H9 (cell line): Measurements from ENCODE around the gene MICAL3. TPM values are rescaled to one million over a fixed set of nuclear protein-coding genes. Genes with fewer than 3 reads are reported as not detected.

Source experiments
- DNase-seq: peaks from one replicate; pipeline ENCODE4 v3.0.0-alpha.2; 2017
- H2AFZ ChIP-seq: one replicate; pipeline ENCODE4 v1.6.1; 2013; ENCODE audit warnings: mild to moderate bottlenecking, low read length, control low read depth, moderate library complexity
- H2AK5ac ChIP-seq: 2 replicates; pipeline ENCODE4 v1.6.1; 2013; ENCODE audit warnings: low read length, control low read depth, mixed read lengths; ENCODE audit not compliant: insufficient read length
- H2BK120ac ChIP-seq: one replicate; pipeline ENCODE4 v1.6.1; 2013; ENCODE audit warnings: low read depth, mild to moderate bottlenecking, low read length, control low read depth, inconsistent platforms; ENCODE audit not compliant: poor library complexity, severe bottlenecking
- H2BK12ac ChIP-seq: 2 replicates; pipeline ENCODE4 v1.6.1; 2013; ENCODE audit warnings: low read length, control low read depth, mixed read lengths, low read depth; ENCODE audit not compliant: insufficient read length
- H2BK15ac ChIP-seq: 2 replicates; pipeline ENCODE4 v1.6.1; 2013; ENCODE audit warnings: low read depth, low read length, control low read depth
- H2BK20ac ChIP-seq: one replicate; pipeline ENCODE4 v1.6.1; 2013; ENCODE audit warnings: low read depth, mild to moderate bottlenecking, low read length, control low read depth, inconsistent platforms; ENCODE audit not compliant: poor library complexity, severe bottlenecking
- H2BK5ac ChIP-seq: 2 replicates; pipeline ENCODE4 v1.6.1; 2013; ENCODE audit warnings: low read length, control low read depth, mixed read lengths; ENCODE audit not compliant: insufficient read length
- H3K14ac ChIP-seq: 2 replicates; pipeline ENCODE4 v1.6.1; 2013; ENCODE audit warnings: low read length, control low read depth; ENCODE audit not compliant: insufficient read depth
- H3K18ac ChIP-seq: 2 replicates; pipeline ENCODE4 v1.6.1; 2013; ENCODE audit warnings: low read depth, mild to moderate bottlenecking, mixed read lengths, low read length, control low read depth; ENCODE audit not compliant: insufficient read length
- H3K23ac ChIP-seq: 2 replicates; pipeline ENCODE4 v1.6.1; 2013; ENCODE audit warnings: low read length, control low read depth, mixed read lengths, low read depth; ENCODE audit not compliant: insufficient read length
- H3K23me2 ChIP-seq: 2 replicates; pipeline ENCODE4 v1.6.1; 2013; ENCODE audit warnings: low read depth, mild to moderate bottlenecking, mixed read lengths, low read length, control low read depth; ENCODE audit not compliant: insufficient read length, poor library complexity, severe bottlenecking
- H3K27ac ChIP-seq: 2 replicates; pipeline ENCODE4 v1.5.1; 2013; ENCODE audit warnings: low read length, control low read depth, mixed read lengths, low read depth; ENCODE audit not compliant: insufficient read length
- H3K27me3 ChIP-seq: 2 replicates; pipeline ENCODE4 v1.6.1; 2013; ENCODE audit warnings: low read length, control low read depth, inconsistent platforms; ENCODE audit not compliant: insufficient read depth
- H3K4ac ChIP-seq: 2 replicates; pipeline ENCODE4 v1.6.1; 2013; ENCODE audit warnings: low read depth, mild to moderate bottlenecking, control low read depth, inconsistent platforms, low read length, moderate library complexity
- H3K4me1 ChIP-seq: 2 replicates; pipeline ENCODE4 v1.6.1; 2013; ENCODE audit warnings: low read length, control low read depth, inconsistent platforms; ENCODE audit not compliant: insufficient read depth
- H3K4me2 ChIP-seq: 2 replicates; pipeline ENCODE4 v1.6.1; 2013; ENCODE audit warnings: low read length, control low read depth, mixed read lengths; ENCODE audit not compliant: insufficient read length, insufficient read depth
- H3K56ac ChIP-seq: 2 replicates; pipeline ENCODE4 v1.6.1; 2013; ENCODE audit warnings: low read depth, mild to moderate bottlenecking, mixed read lengths, low read length, control low read depth; ENCODE audit not compliant: insufficient read length
- H3K79me1 ChIP-seq: 2 replicates; pipeline ENCODE4 v1.6.1; 2013; ENCODE audit warnings: low read depth, mild to moderate bottlenecking, moderate library complexity, low read length, control low read depth, inconsistent platforms; ENCODE audit not compliant: insufficient read depth, poor library complexity, severe bottlenecking
- H3K79me2 ChIP-seq: 2 replicates; pipeline ENCODE4 v1.6.1; 2013; ENCODE audit warnings: low read length, control low read depth, inconsistent platforms; ENCODE audit not compliant: insufficient read depth
- H3K9ac ChIP-seq: 2 replicates; pipeline ENCODE4 v1.6.1; 2013; ENCODE audit warnings: low read length, control low read depth, mixed read lengths; ENCODE audit not compliant: insufficient read length; ENCODE audit errors: extremely low read depth
- H3K9me3 ChIP-seq: one replicate; pipeline ENCODE4 v1.6.1; 2013; ENCODE audit warnings: low read depth, low read length, inconsistent platforms; ENCODE audit not compliant: control insufficient read depth
- H3T11ph ChIP-seq: one replicate; pipeline ENCODE4 v1.6.1; 2013; ENCODE audit warnings: mild to moderate bottlenecking, low read length, control low read depth, inconsistent platforms
- H4K20me1 ChIP-seq: one replicate; pipeline ENCODE4 v1.6.1; 2013; ENCODE audit not compliant: control insufficient read depth, insufficient read length, insufficient read depth
- H4K5ac ChIP-seq: 2 replicates; pipeline ENCODE4 v1.6.1; 2013; ENCODE audit warnings: low read depth, mild to moderate bottlenecking, mixed read lengths, low read length, control low read depth; ENCODE audit not compliant: insufficient read length
- H4K8ac ChIP-seq: replicated peaks from 2 replicates; pipeline ENCODE4 v1.6.1; 2013; ENCODE audit warnings: low read length, control low read depth, mixed read lengths, low read depth; ENCODE audit not compliant: insufficient read length
- H4K91ac ChIP-seq: 2 replicates; pipeline ENCODE4 v1.6.1; 2013; ENCODE audit warnings: low read depth, mild to moderate bottlenecking, moderate library complexity, mixed read lengths, low read length, control low read depth; ENCODE audit not compliant: insufficient read length
- H3K27ac Mint-ChIP-seq, 3 experiments: 2 replicates in 2 of 3; 3 replicates in 1 of 3; pipeline ENCODE4 v1.8.0; 2020 to 2021; ENCODE audit warnings: mixed read lengths in 3 of 3, mild to moderate bottlenecking in 1 of 3, moderate library complexity in 1 of 3
- H3K27me3 Mint-ChIP-seq: 2 replicates; pipeline ENCODE4 v1.8.0; 2021; ENCODE audit warnings: low read depth, mild to moderate bottlenecking, moderate library complexity, mixed read lengths
- H3K36me3 Mint-ChIP-seq, 3 experiments: 2 replicates in 2 of 3; 3 replicates in 1 of 3; pipeline ENCODE4 v1.8.0; 2020 to 2021; ENCODE audit warnings: low read depth in 3 of 3, mixed read lengths in 3 of 3; ENCODE audit not compliant: insufficient read depth in 1 of 3
- H3K4me1 Mint-ChIP-seq, 2 experiments: 2 replicates each; pipeline ENCODE4 v1.8.0; 2020; ENCODE audit warnings: mixed read lengths in 2 of 2
- H3K4me3 Mint-ChIP-seq, 2 experiments: 2 replicates in 1 of 2; 3 replicates in 1 of 2; pipeline ENCODE4 v1.8.0; 2020 to 2021; ENCODE audit warnings: mild to moderate bottlenecking in 2 of 2, mixed read lengths in 2 of 2, moderate library complexity in 1 of 2
- H3K9me3 Mint-ChIP-seq, 2 experiments: 2 replicates in 1 of 2; 3 replicates in 1 of 2; pipeline ENCODE4 v1.8.0; 2020; ENCODE audit warnings: mild to moderate bottlenecking in 2 of 2, mixed read lengths in 2 of 2, moderate library complexity in 1 of 2
- WGBS: extraction: QIAGEN DNeasy Blood & Tissue Kit; methylation state at CpG from one replicate; pipeline ENCODE4 v1.1.7; 2013; ENCODE audit warnings: missing lambda C conversion rate, low lambda C conversion rate, mixed read lengths; ENCODE audit not compliant: insufficient read length; ENCODE audit errors: extremely low coverage; 5-methylcytosine and 5-hydroxymethylcytosine counted together
- total RNA-seq: library from RNA; stranded (reverse); gene quantifications from 2 replicates; pipeline ENCODE4 v1.2.1, GENCODE V29; 2021
- TF ChIP-seq, protein P1 (sequence below): fragments of 200-600 bp; sonication (generic); conservative IDR thresholded peaks from 3 replicates; pipeline ENCODE4 v1.8.0; 2021; ENCODE audit warnings: antibody characterized with exemption, mild to moderate bottlenecking

MICAL3 gene
- total RNA-seq, 1 experiment from 2014 or later = 50.2 TPM

- Mint-ChIP-seq H3K36me3 (peaks cover 19 to 62% (median 21%) of the 10 kb centered on the region in 3 experiments; a peak in 6 of 7 replicates), H3K4me1 (no peaks in the 10 kb centered on the region), H3K27me3 (peaks cover 86% of the 10 kb centered on the region), H3K9me3 (no peaks in the 10 kb centered on the region), H3K27ac (no peak overlapping the region), H3K4me3 (no peak overlapping the region)
- H4K8ac ChIP-seq = no peak overlapping the region
- no peak for DNase-seq
- no peaks in the 10 kb centered on the region for H3K4me1 ChIP-seq
- no peak overlapping the region for H3K18ac ChIP-seq
- no peak overlapping the region for H2BK120ac ChIP-seq
- no peak overlapping the region for H2BK15ac ChIP-seq
- no peak overlapping the region for H2BK5ac ChIP-seq
- peaks cover 30% of the 10 kb centered on the region; the same call in 1 of the 2 replicates for H3K27me3 ChIP-seq
- H2BK20ac ChIP-seq = no peak overlapping the region
- no peaks in the 10 kb centered on the region for H3K9me3 ChIP-seq
- H3K4me2 ChIP-seq = no peak overlapping the region
- H3K56ac ChIP-seq = no peak overlapping the region
- no peak overlapping the region for H3K27ac ChIP-seq
- H2BK12ac ChIP-seq = no peak overlapping the region
- H3K14ac ChIP-seq = no peak overlapping the region
- no peak overlapping the region for H4K5ac ChIP-seq
- no CpG with 5 or more reads among the region's 7 CpGs for WGBS
- H3K23me2 ChIP-seq = no peaks in the 10 kb centered on the region
- H3T11ph ChIP-seq = no peak overlapping the region
- no peaks in the 10 kb centered on the region for H3K79me1 ChIP-seq
- no peak overlapping the region for H3K23ac ChIP-seq
- no peaks in the 10 kb centered on the region for H3K79me2 ChIP-seq
- H3K9ac ChIP-seq = no peak overlapping the region
- H2AK5ac ChIP-seq = no peak overlapping the region
- no peak overlapping the region for H2AFZ ChIP-seq
- TF ChIP-seq, protein P1, sequence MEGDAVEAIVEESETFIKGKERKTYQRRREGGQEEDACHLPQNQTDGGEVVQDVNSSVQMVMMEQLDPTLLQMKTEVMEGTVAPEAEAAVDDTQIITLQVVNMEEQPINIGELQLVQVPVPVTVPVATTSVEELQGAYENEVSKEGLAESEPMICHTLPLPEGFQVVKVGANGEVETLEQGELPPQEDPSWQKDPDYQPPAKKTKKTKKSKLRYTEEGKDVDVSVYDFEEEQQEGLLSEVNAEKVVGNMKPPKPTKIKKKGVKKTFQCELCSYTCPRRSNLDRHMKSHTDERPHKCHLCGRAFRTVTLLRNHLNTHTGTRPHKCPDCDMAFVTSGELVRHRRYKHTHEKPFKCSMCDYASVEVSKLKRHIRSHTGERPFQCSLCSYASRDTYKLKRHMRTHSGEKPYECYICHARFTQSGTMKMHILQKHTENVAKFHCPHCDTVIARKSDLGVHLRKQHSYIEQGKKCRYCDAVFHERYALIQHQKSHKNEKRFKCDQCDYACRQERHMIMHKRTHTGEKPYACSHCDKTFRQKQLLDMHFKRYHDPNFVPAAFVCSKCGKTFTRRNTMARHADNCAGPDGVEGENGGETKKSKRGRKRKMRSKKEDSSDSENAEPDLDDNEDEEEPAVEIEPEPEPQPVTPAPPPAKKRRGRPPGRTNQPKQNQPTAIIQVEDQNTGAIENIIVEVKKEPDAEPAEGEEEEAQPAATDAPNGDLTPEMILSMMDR = no peak
- H4K20me1 ChIP-seq = no peaks in the 10 kb centered on the region
- H4K91ac ChIP-seq = no peak overlapping the region
- H3K4ac ChIP-seq = no peak overlapping the region
Measured at GRCh38 chr22:17878941-17879340, 145.4 kb downstream of the MICAL3 start.
